H9 (cell line): ENCODE results near the gene HPCAL1. TPM values are rescaled to one million over a fixed set of nuclear protein-coding genes. Genes with fewer than 3 reads are reported as not detected.

Experiments used
- DNase-seq: peaks from one replicate; pipeline ENCODE4 v3.0.0-alpha.2; 2017
- H2AFZ ChIP-seq: one replicate; pipeline ENCODE4 v1.6.1; 2013; ENCODE audit warnings: mild to moderate bottlenecking, low read length, control low read depth, moderate library complexity
- H2AK5ac ChIP-seq: 2 replicates; pipeline ENCODE4 v1.6.1; 2013; ENCODE audit warnings: low read length, control low read depth, mixed read lengths; ENCODE audit not compliant: insufficient read length
- H2BK120ac ChIP-seq: one replicate; pipeline ENCODE4 v1.6.1; 2013; ENCODE audit warnings: low read depth, mild to moderate bottlenecking, low read length, control low read depth, inconsistent platforms; ENCODE audit not compliant: poor library complexity, severe bottlenecking
- H2BK12ac ChIP-seq: 2 replicates; pipeline ENCODE4 v1.6.1; 2013; ENCODE audit warnings: low read length, control low read depth, mixed read lengths, low read depth; ENCODE audit not compliant: insufficient read length
- H2BK15ac ChIP-seq: 2 replicates; pipeline ENCODE4 v1.6.1; 2013; ENCODE audit warnings: low read depth, low read length, control low read depth
- H2BK20ac ChIP-seq: one replicate; pipeline ENCODE4 v1.6.1; 2013; ENCODE audit warnings: low read depth, mild to moderate bottlenecking, low read length, control low read depth, inconsistent platforms; ENCODE audit not compliant: poor library complexity, severe bottlenecking
- H2BK5ac ChIP-seq: 2 replicates; pipeline ENCODE4 v1.6.1; 2013; ENCODE audit warnings: low read length, control low read depth, mixed read lengths; ENCODE audit not compliant: insufficient read length
- H3K14ac ChIP-seq: 2 replicates; pipeline ENCODE4 v1.6.1; 2013; ENCODE audit warnings: low read length, control low read depth; ENCODE audit not compliant: insufficient read depth
- H3K18ac ChIP-seq: 2 replicates; pipeline ENCODE4 v1.6.1; 2013; ENCODE audit warnings: low read depth, mild to moderate bottlenecking, mixed read lengths, low read length, control low read depth; ENCODE audit not compliant: insufficient read length
- H3K23ac ChIP-seq: 2 replicates; pipeline ENCODE4 v1.6.1; 2013; ENCODE audit warnings: low read length, control low read depth, mixed read lengths, low read depth; ENCODE audit not compliant: insufficient read length
- H3K23me2 ChIP-seq: 2 replicates; pipeline ENCODE4 v1.6.1; 2013; ENCODE audit warnings: low read depth, mild to moderate bottlenecking, mixed read lengths, low read length, control low read depth; ENCODE audit not compliant: insufficient read length, poor library complexity, severe bottlenecking
- H3K27ac ChIP-seq: 2 replicates; pipeline ENCODE4 v1.5.1; 2013; ENCODE audit warnings: low read length, control low read depth, mixed read lengths, low read depth; ENCODE audit not compliant: insufficient read length
- H3K27me3 ChIP-seq: 2 replicates; pipeline ENCODE4 v1.6.1; 2013; ENCODE audit warnings: low read length, control low read depth, inconsistent platforms; ENCODE audit not compliant: insufficient read depth
- H3K4ac ChIP-seq: 2 replicates; pipeline ENCODE4 v1.6.1; 2013; ENCODE audit warnings: low read depth, mild to moderate bottlenecking, control low read depth, inconsistent platforms, low read length, moderate library complexity
- H3K4me1 ChIP-seq: 2 replicates; pipeline ENCODE4 v1.6.1; 2013; ENCODE audit warnings: low read length, control low read depth, inconsistent platforms; ENCODE audit not compliant: insufficient read depth
- H3K4me2 ChIP-seq: 2 replicates; pipeline ENCODE4 v1.6.1; 2013; ENCODE audit warnings: low read length, control low read depth, mixed read lengths; ENCODE audit not compliant: insufficient read length, insufficient read depth
- H3K56ac ChIP-seq: 2 replicates; pipeline ENCODE4 v1.6.1; 2013; ENCODE audit warnings: low read depth, mild to moderate bottlenecking, mixed read lengths, low read length, control low read depth; ENCODE audit not compliant: insufficient read length
- H3K79me1 ChIP-seq: 2 replicates; pipeline ENCODE4 v1.6.1; 2013; ENCODE audit warnings: low read depth, mild to moderate bottlenecking, moderate library complexity, low read length, control low read depth, inconsistent platforms; ENCODE audit not compliant: insufficient read depth, poor library complexity, severe bottlenecking
- H3K79me2 ChIP-seq: 2 replicates; pipeline ENCODE4 v1.6.1; 2013; ENCODE audit warnings: low read length, control low read depth, inconsistent platforms; ENCODE audit not compliant: insufficient read depth
- H3K9ac ChIP-seq: 2 replicates; pipeline ENCODE4 v1.6.1; 2013; ENCODE audit warnings: low read length, control low read depth, mixed read lengths; ENCODE audit not compliant: insufficient read length; ENCODE audit errors: extremely low read depth
- H3K9me3 ChIP-seq: one replicate; pipeline ENCODE4 v1.6.1; 2013; ENCODE audit warnings: low read depth, low read length, inconsistent platforms; ENCODE audit not compliant: control insufficient read depth
- H3T11ph ChIP-seq: one replicate; pipeline ENCODE4 v1.6.1; 2013; ENCODE audit warnings: mild to moderate bottlenecking, low read length, control low read depth, inconsistent platforms
- H4K20me1 ChIP-seq: one replicate; pipeline ENCODE4 v1.6.1; 2013; ENCODE audit not compliant: control insufficient read depth, insufficient read length, insufficient read depth
- H4K5ac ChIP-seq: 2 replicates; pipeline ENCODE4 v1.6.1; 2013; ENCODE audit warnings: low read depth, mild to moderate bottlenecking, mixed read lengths, low read length, control low read depth; ENCODE audit not compliant: insufficient read length
- H4K8ac ChIP-seq: replicated peaks from 2 replicates; pipeline ENCODE4 v1.6.1; 2013; ENCODE audit warnings: low read length, control low read depth, mixed read lengths, low read depth; ENCODE audit not compliant: insufficient read length
- H4K91ac ChIP-seq: 2 replicates; pipeline ENCODE4 v1.6.1; 2013; ENCODE audit warnings: low read depth, mild to moderate bottlenecking, moderate library complexity, mixed read lengths, low read length, control low read depth; ENCODE audit not compliant: insufficient read length
- H3K27ac Mint-ChIP-seq, 3 experiments: 2 replicates in 2 of 3; 3 replicates in 1 of 3; pipeline ENCODE4 v1.8.0; 2020 to 2021; ENCODE audit warnings: mixed read lengths in 3 of 3, mild to moderate bottlenecking in 1 of 3, moderate library complexity in 1 of 3
- H3K27me3 Mint-ChIP-seq: 2 replicates; pipeline ENCODE4 v1.8.0; 2021; ENCODE audit warnings: low read depth, mild to moderate bottlenecking, moderate library complexity, mixed read lengths
- H3K36me3 Mint-ChIP-seq, 3 experiments: 2 replicates in 2 of 3; 3 replicates in 1 of 3; pipeline ENCODE4 v1.8.0; 2020 to 2021; ENCODE audit warnings: low read depth in 3 of 3, mixed read lengths in 3 of 3; ENCODE audit not compliant: insufficient read depth in 1 of 3
- H3K4me1 Mint-ChIP-seq, 2 experiments: 2 replicates each; pipeline ENCODE4 v1.8.0; 2020; ENCODE audit warnings: mixed read lengths in 2 of 2
- H3K4me3 Mint-ChIP-seq, 2 experiments: 2 replicates in 1 of 2; 3 replicates in 1 of 2; pipeline ENCODE4 v1.8.0; 2020 to 2021; ENCODE audit warnings: mild to moderate bottlenecking in 2 of 2, mixed read lengths in 2 of 2, moderate library complexity in 1 of 2
- H3K9me3 Mint-ChIP-seq, 2 experiments: 2 replicates in 1 of 2; 3 replicates in 1 of 2; pipeline ENCODE4 v1.8.0; 2020; ENCODE audit warnings: mild to moderate bottlenecking in 2 of 2, mixed read lengths in 2 of 2, moderate library complexity in 1 of 2
- CTCF ChIP-seq: fragments of 200-600 bp; sonication (generic); conservative IDR thresholded peaks from 3 replicates; pipeline ENCODE4 v1.8.0; 2021; ENCODE audit warnings: antibody characterized with exemption, mild to moderate bottlenecking
- WGBS: extraction: QIAGEN DNeasy Blood & Tissue Kit; methylation state at CpG from one replicate; pipeline ENCODE4 v1.1.7; 2013; ENCODE audit warnings: missing lambda C conversion rate, low lambda C conversion rate, mixed read lengths; ENCODE audit not compliant: insufficient read length; ENCODE audit errors: extremely low coverage; 5-methylcytosine and 5-hydroxymethylcytosine counted together
- total RNA-seq: library from RNA; stranded (reverse); gene quantifications from 2 replicates; pipeline ENCODE4 v1.2.1, GENCODE V29; 2021

HPCAL1 gene
- total RNA-seq, 1 experiment from 2014 or later: 4.7 TPM

- no peak overlapping the region for H4K91ac ChIP-seq
- peaks cover 3% of the 10 kb centered on the region; the same call in 1 of the 2 replicates for H3K4me1 ChIP-seq
- TF ChIP-seq CTCF: no peak
- Mint-ChIP-seq H3K4me3 (no peak overlapping the region), H3K27me3 (peaks cover 1% of the 10 kb centered on the region; the same call in 1 of the 2 replicates), H3K36me3 (no peaks in the 10 kb centered on the region), H3K9me3 (no peaks in the 10 kb centered on the region), H3K4me1 (peaks cover 0 to 19% of the 10 kb centered on the region in 2 experiments; a peak in 2 of 4 replicates), H3K27ac (no peak overlapping the region)
- H2BK5ac ChIP-seq: no peak overlapping the region
- H2BK120ac ChIP-seq: no peak overlapping the region
- H3K27ac ChIP-seq: no peak overlapping the region
- no peaks in the 10 kb centered on the region for H3K79me2 ChIP-seq
- H3K9me3 ChIP-seq: no peaks in the 10 kb centered on the region
- H3K4ac ChIP-seq: no peak overlapping the region
- H2BK12ac ChIP-seq: no peak overlapping the region
- H3T11ph ChIP-seq: no peak overlapping the region
- H3K27me3 ChIP-seq: no peaks in the 10 kb centered on the region
- no peak overlapping the region for H3K9ac ChIP-seq
- no peak overlapping the region for H2AK5ac ChIP-seq
- H3K23me2 ChIP-seq: no peaks in the 10 kb centered on the region
- no peaks in the 10 kb centered on the region for H4K20me1 ChIP-seq
- H2AFZ ChIP-seq: no peak overlapping the region
- H4K8ac ChIP-seq: no peak overlapping the region
- no peak overlapping the region for H2BK20ac ChIP-seq
- H4K5ac ChIP-seq: no peak overlapping the region
- DNase-seq: no peak
- no peak overlapping the region for H3K23ac ChIP-seq
- H3K4me2 ChIP-seq: no peak overlapping the region
- H3K56ac ChIP-seq: no peak overlapping the region
- no CpG with 5 or more reads among the region's 3 CpGs for WGBS
- H3K14ac ChIP-seq: no peak overlapping the region
- no peaks in the 10 kb centered on the region for H3K79me1 ChIP-seq
- H2BK15ac ChIP-seq: no peak overlapping the region
- H3K18ac ChIP-seq: no peak overlapping the region
Observed at GRCh38 chr2:10345813-10346212, 43.1 kb downstream of the HPCAL1 start.
